Measurements from ENCODE around the gene TMEM170B.

Gene TMEM170B

DNA sequence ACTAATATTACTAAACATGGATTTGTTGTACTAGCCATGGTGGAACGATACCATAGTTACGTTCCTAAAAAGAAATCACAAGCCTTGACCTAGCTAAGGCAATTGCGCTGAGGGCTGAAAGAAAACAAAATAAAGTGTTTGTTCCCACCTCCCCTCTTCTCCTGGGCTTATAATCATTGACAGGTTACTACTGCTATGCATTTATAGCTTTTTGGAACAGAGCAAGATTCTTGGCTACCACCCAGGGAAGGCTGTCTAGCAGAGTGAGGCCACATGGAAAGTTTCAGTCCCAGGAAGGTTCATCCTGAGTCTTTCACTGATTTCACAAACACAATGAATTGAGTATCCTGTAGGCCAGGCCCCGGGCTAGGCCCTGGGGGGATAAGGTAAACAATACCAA, 84.6 kb downstream of the TMEM170B start:
- Histone ChIP-seq H3K4me1 (ENCODE audit: control insufficient read depth, low read length) (no peaks in the 10 kb centered on the region), H4K20me1 (ENCODE audit: control insufficient read depth, insufficient read depth, low read depth, low read length) (no peaks in the 10 kb centered on the region), H3K27ac (ENCODE audit: low read depth, low read length) (no peak overlapping the region), H3K4me3 (ENCODE audit: low read length) (no peak overlapping the region), H3F3A (ENCODE audit: control insufficient read depth, insufficient read depth) (no peaks in the 10 kb centered on the region), H3K27me3 (ENCODE audit: control insufficient read depth, low read length) (peaks cover 2% of the 10 kb centered on the region; the same call in 1 of the 2 replicates), H3K4me2 (ENCODE audit: low read length) (no peak overlapping the region), H3K9me3 (ENCODE audit: control insufficient read depth, insufficient read depth, low read length) (no peaks in the 10 kb centered on the region), H3K9me2 (replicated peaks; ENCODE audit: control insufficient read depth, low read length) (no peaks in the 10 kb centered on the region), H3K79me2 (ENCODE audit: control insufficient read depth, low read length) (no peaks in the 10 kb centered on the region), H3K36me3 (ENCODE audit: control insufficient read depth, low read length) (no peaks in the 10 kb centered on the region)
- TF ChIP-seq, protein P1, sequence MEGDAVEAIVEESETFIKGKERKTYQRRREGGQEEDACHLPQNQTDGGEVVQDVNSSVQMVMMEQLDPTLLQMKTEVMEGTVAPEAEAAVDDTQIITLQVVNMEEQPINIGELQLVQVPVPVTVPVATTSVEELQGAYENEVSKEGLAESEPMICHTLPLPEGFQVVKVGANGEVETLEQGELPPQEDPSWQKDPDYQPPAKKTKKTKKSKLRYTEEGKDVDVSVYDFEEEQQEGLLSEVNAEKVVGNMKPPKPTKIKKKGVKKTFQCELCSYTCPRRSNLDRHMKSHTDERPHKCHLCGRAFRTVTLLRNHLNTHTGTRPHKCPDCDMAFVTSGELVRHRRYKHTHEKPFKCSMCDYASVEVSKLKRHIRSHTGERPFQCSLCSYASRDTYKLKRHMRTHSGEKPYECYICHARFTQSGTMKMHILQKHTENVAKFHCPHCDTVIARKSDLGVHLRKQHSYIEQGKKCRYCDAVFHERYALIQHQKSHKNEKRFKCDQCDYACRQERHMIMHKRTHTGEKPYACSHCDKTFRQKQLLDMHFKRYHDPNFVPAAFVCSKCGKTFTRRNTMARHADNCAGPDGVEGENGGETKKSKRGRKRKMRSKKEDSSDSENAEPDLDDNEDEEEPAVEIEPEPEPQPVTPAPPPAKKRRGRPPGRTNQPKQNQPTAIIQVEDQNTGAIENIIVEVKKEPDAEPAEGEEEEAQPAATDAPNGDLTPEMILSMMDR (IDR thresholded peaks at IDR 0.05; ENCODE audit: low read depth, low read length, poor library complexity, severe bottlenecking): no peak
- TF ChIP-seq EZH2phosphoT487 (IDR thresholded peaks at IDR 0.05; ENCODE audit: borderline replicate concordance, low read length): no peak

DNA sequence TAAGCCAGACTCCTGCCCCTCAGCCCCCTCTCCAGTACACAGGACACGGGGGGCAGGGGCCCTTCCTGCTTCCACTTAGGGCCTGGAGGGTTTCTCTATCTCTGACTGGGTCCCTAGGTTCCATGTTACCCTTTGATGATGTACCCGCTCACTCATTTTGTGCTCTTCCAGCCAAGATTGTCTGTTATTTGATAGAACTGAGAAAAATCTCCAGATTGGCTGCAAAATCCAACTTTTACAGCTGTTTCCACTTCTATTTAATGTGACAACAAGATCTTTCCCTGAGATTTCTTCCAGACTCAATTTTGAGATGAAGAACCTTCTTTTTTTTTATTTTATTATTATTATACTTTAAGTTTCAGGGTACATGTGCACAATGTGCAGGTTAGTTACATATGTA, 85.7 kb downstream of the TMEM170B start:
- Histone ChIP-seq H3K4me3 (ENCODE audit: low read length) (no peak overlapping the region), H4K20me1 (ENCODE audit: control insufficient read depth, insufficient read depth, low read depth, low read length) (no peaks in the 10 kb centered on the region), H3F3A (ENCODE audit: control insufficient read depth, insufficient read depth) (no peaks in the 10 kb centered on the region), H3K27ac (ENCODE audit: low read depth, low read length) (no peak overlapping the region), H3K9me2 (replicated peaks; ENCODE audit: control insufficient read depth, low read length) (no peaks in the 10 kb centered on the region), H3K4me1 (ENCODE audit: control insufficient read depth, low read length) (no peaks in the 10 kb centered on the region), H3K9me3 (ENCODE audit: control insufficient read depth, insufficient read depth, low read length) (no peaks in the 10 kb centered on the region), H3K4me2 (ENCODE audit: low read length) (no peak overlapping the region), H3K27me3 (ENCODE audit: control insufficient read depth, low read length) (peaks cover 2% of the 10 kb centered on the region; the same call in 1 of the 2 replicates), H3K36me3 (ENCODE audit: control insufficient read depth, low read length) (no peaks in the 10 kb centered on the region), H3K79me2 (ENCODE audit: control insufficient read depth, low read length) (no peaks in the 10 kb centered on the region)
- no peak for TF ChIP-seq EZH2phosphoT487 (IDR thresholded peaks at IDR 0.05; ENCODE audit: borderline replicate concordance, low read length)
- TF ChIP-seq, protein P1 (IDR thresholded peaks at IDR 0.05; ENCODE audit: low read depth, low read length, poor library complexity, severe bottlenecking): no peak

DNA sequence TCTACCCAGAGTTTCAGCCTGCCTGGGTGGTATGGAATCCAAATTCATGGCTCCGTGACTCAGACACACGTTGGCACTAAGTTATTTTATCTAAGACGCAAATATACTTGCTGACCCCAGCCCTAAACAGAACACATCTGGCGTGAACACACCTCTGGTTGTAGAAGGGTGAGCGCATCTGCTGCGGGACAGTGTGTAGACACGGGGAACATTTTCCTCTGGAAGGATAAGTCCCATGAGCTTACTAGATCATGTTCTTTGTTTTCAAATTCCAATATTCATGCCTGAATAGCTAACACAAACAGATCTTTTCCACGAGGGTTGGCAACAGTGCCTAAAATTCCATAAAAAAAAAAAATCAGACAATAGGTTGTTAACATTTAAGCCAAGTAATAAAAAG, 87.8 kb downstream of the TMEM170B start:
- Histone ChIP-seq H3K27me3 (ENCODE audit: control insufficient read depth, low read length) (peaks cover 6% of the 10 kb centered on the region), H3K27ac (ENCODE audit: low read depth, low read length) (no peak overlapping the region), H3K36me3 (ENCODE audit: control insufficient read depth, low read length) (no peaks in the 10 kb centered on the region), H3K9me3 (ENCODE audit: control insufficient read depth, insufficient read depth, low read length) (no peaks in the 10 kb centered on the region), H3K4me2 (ENCODE audit: low read length) (no peak overlapping the region), H3K79me2 (ENCODE audit: control insufficient read depth, low read length) (no peaks in the 10 kb centered on the region), H4K20me1 (ENCODE audit: control insufficient read depth, insufficient read depth, low read depth, low read length) (no peaks in the 10 kb centered on the region), H3K4me1 (ENCODE audit: control insufficient read depth, low read length) (no peaks in the 10 kb centered on the region), H3K4me3 (ENCODE audit: low read length) (no peak overlapping the region), H3K9me2 (replicated peaks; ENCODE audit: control insufficient read depth, low read length) (no peaks in the 10 kb centered on the region), H3F3A (ENCODE audit: control insufficient read depth, insufficient read depth) (no peaks in the 10 kb centered on the region)
- TF ChIP-seq, protein P1 (IDR thresholded peaks at IDR 0.05; ENCODE audit: low read depth, low read length, poor library complexity, severe bottlenecking): no peak
- TF ChIP-seq EZH2phosphoT487 (IDR thresholded peaks at IDR 0.05; ENCODE audit: borderline replicate concordance, low read length): no peak

All from DOHH2 (cell line).